GM19193 (cell line): ENCODE measurements around the gene MOB1A.
A peak's percentile ranks its signal among the peaks of the same experiment; 100 is the strongest.

Experiments used
- POLR2A ChIP-seq: IDR thresholded peaks from 4 replicates; pipeline ENCODE4 v1.6.1; 2011; ENCODE audit not compliant: insufficient read depth, insufficient read length; ENCODE audit errors: extremely low read depth

MOB1A gene

GRCh38 chr2:74178211-74179062 is at the start of gene MOB1A:
Gene MOB1A, minus strand, starts transcription at chr2:74178879. Its CDS starts 205 bp downstream, at chr2:74178674.
- TF ChIP-seq POLR2A: peak; percentile 96

GRCh38 chr2:74227646-74228045 is 49.0 kb upstream of the MOB1A start:
- TF ChIP-seq POLR2A: no peak

- no peak for TF ChIP-seq POLR2A
Measured at GRCh38 chr2:74226648-74227213, 48.1 kb upstream of the MOB1A start.

- no peak for TF ChIP-seq POLR2A
Measured at GRCh38 chr2:74225698-74226459, 47.2 kb upstream of the MOB1A start.

- no peak for TF ChIP-seq POLR2A
Measured at GRCh38 chr2:74223941-74224770, 45.5 kb upstream of the MOB1A start.

- no peak for TF ChIP-seq POLR2A
Measured at GRCh38 chr2:74222300-74222650, 43.6 kb upstream of the MOB1A start.

GRCh38 chr2:74221604-74222299 is 43.1 kb upstream of the MOB1A start:
- TF ChIP-seq POLR2A: no peak

GRCh38 chr2:74221091-74221490 is 42.4 kb upstream of the MOB1A start:
- TF ChIP-seq POLR2A: no peak

- no peak for TF ChIP-seq POLR2A
Measured at GRCh38 chr2:74219846-74220486, 41.3 kb upstream of the MOB1A start.

GRCh38 chr2:74216642-74217041 is 38.0 kb upstream of the MOB1A start:
- TF ChIP-seq POLR2A: no peak

GRCh38 chr2:74212702-74213410 is 34.2 kb upstream of the MOB1A start:
- no peak for TF ChIP-seq POLR2A

GRCh38 chr2:74206180-74206688 is 27.6 kb upstream of the MOB1A start:
- no peak for TF ChIP-seq POLR2A

GRCh38 chr2:74205596-74205995 is 26.9 kb upstream of the MOB1A start:
- no peak for TF ChIP-seq POLR2A
